Measurements from ENCODE around the gene PSMB7. TPM values are rescaled to one million over a fixed set of nuclear protein-coding genes. Genes with fewer than 3 reads are reported as not detected.
"Not testable (repeated sequence)": the region's sequence is repeated elsewhere in the genome, so short reads cannot be mapped to it uniquely, and the experiment has no call there.

The PSMB7 gene
- total and polyA plus RNA-seq, 2 of the 13 experiments (the other 11 are each of a cell fraction or from before 2014, with no cell fraction given) = 259 to 291 TPM

DNA sequence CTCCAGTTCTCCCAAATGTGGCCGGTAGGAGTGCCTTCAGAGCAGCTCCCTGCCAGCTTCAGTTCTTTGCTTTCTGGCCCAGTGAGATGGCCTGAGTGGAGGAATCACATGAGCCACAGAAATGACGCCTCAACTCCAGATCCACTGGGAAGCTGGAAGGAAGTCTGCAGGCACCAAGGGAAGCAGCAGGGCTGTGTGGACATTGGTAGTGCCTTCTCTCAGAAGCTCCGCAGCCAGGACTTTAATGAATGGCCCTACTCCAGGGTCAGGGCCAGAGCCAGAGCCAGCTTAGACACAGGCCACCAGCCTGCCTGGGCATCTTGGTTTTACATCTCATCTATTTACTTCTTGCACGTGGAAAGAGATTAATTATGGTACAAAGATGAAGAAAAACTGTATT lies 12.0 kb upstream of the PSMB7 start (continued):
- TF ChIP-seq SP140L (CRISPR knock-in tag; IDR thresholded peaks at IDR 0.05; ENCODE audit: borderline replicate concordance) (no peak), DNMT3B (CRISPR knock-in tag; conservative IDR thresholded peaks at IDR 0.05) (no peak), HMG20B (CRISPR knock-in tag; conservative IDR thresholded peaks at IDR 0.05) (no peak)

DNA sequence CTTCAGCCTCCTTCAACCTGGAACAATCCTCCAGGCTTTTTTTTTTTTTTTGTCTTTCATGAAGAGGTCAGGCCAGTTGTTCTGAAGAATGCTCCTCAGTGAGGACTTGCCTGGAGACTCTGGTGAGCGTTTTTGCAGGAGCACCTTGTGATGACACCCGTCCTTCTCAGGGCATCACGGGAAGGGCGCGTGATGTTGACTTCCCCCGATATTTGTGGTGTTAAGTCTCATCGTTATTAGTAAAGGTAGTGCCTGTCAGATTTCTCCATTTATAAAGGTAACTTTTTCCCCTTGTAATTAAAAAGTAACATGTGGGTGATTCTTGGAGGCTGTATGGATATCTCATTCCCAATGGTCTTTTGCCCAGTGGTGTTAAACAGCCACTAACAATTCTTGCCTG lies 11.1 kb upstream of the PSMB7 start:
- no peak overlapping the region for H3K4me3 ChIP-seq (replicated peaks in 1 of 3; ENCODE audit: insufficient read depth in 1 of 3, low read depth in 2 of 3, low read length in 3 of 3)
- intact Hi-C loops (cut with micrococcal nuclease; ENCODE audit: unreplicated experiment) = no loop called here
- BruUV-seq (replicated peaks) = no TSS peak
- no peak overlapping the region for H3K27ac ChIP-seq (ENCODE audit: extremely low read length, insufficient read depth, low read length)
- H4K20me1 ChIP-seq (ENCODE audit: insufficient read depth, low read length) = no peaks in the 10 kb centered on the region
- H3K4me2 ChIP-seq (ENCODE audit: low read depth, low read length) = no peak overlapping the region
- no peak for ATAC-seq
- FAIRE-seq = no peak
- H3K9ac ChIP-seq (ENCODE audit: insufficient read depth, low read depth, low read length) = no peak overlapping the region
- TF ChIP-seq SP1 (IDR thresholded peaks at IDR 0.05) (no peak), SP1 (CRISPR knock-in tag; IDR thresholded peaks at IDR 0.05) (no peak), TBX3 (IDR thresholded peaks at IDR 0.05; ENCODE audit: borderline replicate concordance) (no peak), GATAD1 (CRISPR knock-in tag; IDR thresholded peaks at IDR 0.05) (no peak), ZKSCAN5 (CRISPR knock-in tag; IDR thresholded peaks at IDR 0.05) (no peak), ZNF136 (CRISPR knock-in tag; IDR thresholded peaks at IDR 0.05; ENCODE audit: low read depth) (no peak), TOPORS (CRISPR knock-in tag; IDR thresholded peaks at IDR 0.05) (no peak), ZNF143 (CRISPR knock-in tag; IDR thresholded peaks at IDR 0.05) (no peak), NAIF1 (CRISPR knock-in tag; IDR thresholded peaks at IDR 0.05; ENCODE audit: borderline replicate concordance) (no peak), ZNF878 (CRISPR knock-in tag; IDR thresholded peaks at IDR 0.05) (no peak), ZNF383 (CRISPR knock-in tag; IDR thresholded peaks at IDR 0.05; ENCODE audit: borderline replicate concordance) (no peak), AGO2 (optimal IDR thresholded peaks at IDR 0.05; ENCODE audit: low read depth, low read length) (no peak), NR2F2 (IDR thresholded peaks at IDR 0.05; ENCODE audit: borderline replicate concordance, low read depth) (no peak), GTF2F1 (IDR thresholded peaks at IDR 0.05; ENCODE audit: low read length) (no peak)
- DNase-seq (ENCODE audit: low spot score) = no peak
- POLR2A ChIA-PET = no interaction called here
- in situ Hi-C loops (cut with HindIII; ENCODE audit: extremely low pct_ligation_motif_present, low pct_unique_long_range_greater_than_20kb) = no loop called here
- CTCF ChIA-PET (ENCODE audit: low intra/inter-chr PET ratio, low total read pairs) = no interaction called here
- no peaks in the 10 kb centered on the region for H3K36me3 ChIP-seq (replicated peaks in 1 of 2; ENCODE audit: control insufficient read depth in 1 of 2, insufficient read depth in 2 of 2, low read length in 2 of 2)
- no peak overlapping the region for H2AFZ ChIP-seq (ENCODE audit: low read length)
- WGBS (ENCODE audit: low lambda C conversion rate) = 69% methylated on average over 7 of the region's 7 CpGs
- no peaks in the 10 kb centered on the region for H3K79me2 ChIP-seq (ENCODE audit: insufficient read depth, low read length)
- no peaks in the 10 kb centered on the region for H3K9me3 ChIP-seq (ENCODE audit: low read length)
- H3K4me1 ChIP-seq (ENCODE audit: insufficient read depth, low read length) = peaks cover 61% of the 10 kb centered on the region
- peaks cover 6 to 15% of the 10 kb centered on the region in 2 experiments; a peak in 2 of 5 replicates for H3K27me3 ChIP-seq (ENCODE audit: control insufficient read depth in 1 of 2, insufficient read depth in 2 of 2, low read length in 2 of 2)

DNA sequence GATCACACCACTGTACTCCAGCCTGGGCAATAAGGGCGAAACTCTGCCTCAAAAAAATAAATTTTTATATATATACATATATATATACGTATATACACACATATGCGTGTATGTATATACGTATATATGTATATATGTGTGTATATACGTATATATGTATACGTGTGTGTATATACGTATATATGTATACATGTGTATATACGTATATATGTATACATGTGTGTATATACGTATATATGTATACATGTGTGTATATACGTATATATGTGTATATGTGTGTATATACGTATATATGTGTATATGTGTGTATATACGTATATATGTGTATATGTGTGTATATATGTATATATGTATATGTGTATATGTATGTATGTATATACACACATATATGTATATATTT lies 10.5 kb upstream of the PSMB7 start:
- Histone ChIP-seq H3K27me3 (ENCODE audit: control insufficient read depth in 1 of 2, insufficient read depth in 2 of 2, low read length in 2 of 2) (peaks cover 6 to 15% of the 10 kb centered on the region in 2 experiments; a peak in 2 of 5 replicates), H3K4me1 (ENCODE audit: insufficient read depth, low read length) (peaks cover 58% of the 10 kb centered on the region)
- H3K4me2 ChIP-seq (ENCODE audit: low read depth, low read length); H3K79me2 ChIP-seq (ENCODE audit: insufficient read depth, low read length); H2AFZ ChIP-seq (ENCODE audit: low read length); FAIRE-seq; H3K9ac ChIP-seq (ENCODE audit: insufficient read depth, low read depth, low read length); CTCF ChIA-PET (ENCODE audit: low intra/inter-chr PET ratio, low total read pairs); H3K27ac ChIP-seq (ENCODE audit: extremely low read length, insufficient read depth, low read length); H3K36me3 ChIP-seq (replicated peaks in 1 of 2; ENCODE audit: control insufficient read depth in 1 of 2, insufficient read depth in 2 of 2, low read length in 2 of 2); BruUV-seq (replicated peaks); in situ Hi-C loops (cut with HindIII; ENCODE audit: extremely low pct_ligation_motif_present, low pct_unique_long_range_greater_than_20kb); H3K9me3 ChIP-seq (ENCODE audit: low read length); intact Hi-C loops (cut with micrococcal nuclease; ENCODE audit: unreplicated experiment); DNase-seq (ENCODE audit: low spot score); ATAC-seq; H4K20me1 ChIP-seq (ENCODE audit: insufficient read depth, low read length); H3K4me3 ChIP-seq (replicated peaks in 1 of 3; ENCODE audit: insufficient read depth in 1 of 3, low read depth in 2 of 3, low read length in 3 of 3); POLR2A ChIA-PET: not testable (repeated sequence)
- WGBS (ENCODE audit: low lambda C conversion rate) = 69% methylated on average over 12 of the region's 12 CpGs
